H1 (cell line): Measurements from ENCODE around the gene P3H2. TPM values are rescaled to one million over a fixed set of nuclear protein-coding genes. Genes with fewer than 3 reads are reported as not detected.

ENCODE experiments used
- CHD7 ChIP-seq: fragments of 300-600 bp; sonication (generic); IDR thresholded peaks from 2 replicates; pipeline ENCODE4 v1.7.1; 2012; ENCODE audit warnings: low read length, moderate library complexity, mild to moderate bottlenecking, inconsistent platforms; ENCODE audit not compliant: insufficient replicate concordance
- polyA plus RNA-seq, 7 experiments: library from polyadenylated mRNA; depleted of rRNA in 3 of 7; stranded (reverse) in 5 of 7; unstranded in 2 of 7; fragments of >200 nt in 5 of 7; fragments of 200-250 nt in 2 of 7; gene quantifications; 1 replicate in 5 of 7; 2 replicates in 1 of 7; 4 replicates in 1 of 7; pipeline versions ENCODE4 v1.2.1 to v1.2.3, GENCODE V29; 2011 to 2013; ENCODE audit warnings: missing spikeins in 2 of 7, mixed read lengths in 2 of 7
- total RNA-seq: library from RNA; stranded (reverse); fragmentation: NEBNext Ultra II Directional; extraction: Animal tissue kit (Norgen Biotek cat#: 25700); gene quantifications from 2 replicates; pipeline ENCODE4 v1.2.1, GENCODE V29; 2021

The P3H2 gene
- total and polyA plus RNA-seq, 2 of the 8 experiments (the other 6 are each of a cell fraction or from before 2014, with no cell fraction given): 40.5 to 60.4 TPM

DNA sequence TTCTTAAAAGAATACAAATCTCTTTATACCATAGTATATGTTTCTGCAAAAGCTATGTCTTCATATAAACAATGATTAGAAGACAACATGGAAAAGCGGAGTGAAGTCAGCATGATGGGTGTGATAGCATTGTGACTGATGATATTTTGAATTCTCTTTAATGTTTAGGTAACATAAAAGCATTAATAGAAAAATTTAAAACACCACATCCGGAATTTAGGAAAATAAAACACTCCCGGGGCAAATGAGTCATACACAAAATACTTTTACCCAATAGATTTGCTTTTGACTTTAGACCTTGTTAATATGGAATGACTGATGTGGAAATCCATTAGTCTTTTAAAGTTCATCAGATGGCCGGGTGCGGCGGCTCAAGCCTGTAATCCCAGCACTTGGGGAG lies 134.7 kb downstream of the P3H2 start (continued):
- TF ChIP-seq CHD7: no peak
